Measurements from ENCODE around the gene IGFBP6.
A peak's percentile ranks its signal among the peaks of the same experiment; 100 is the strongest.
"Not testable (repeated sequence)": the region's sequence is repeated elsewhere in the genome, so short reads cannot be mapped to it uniquely, and the experiment has no call there.

The IGFBP6 gene

DNA sequence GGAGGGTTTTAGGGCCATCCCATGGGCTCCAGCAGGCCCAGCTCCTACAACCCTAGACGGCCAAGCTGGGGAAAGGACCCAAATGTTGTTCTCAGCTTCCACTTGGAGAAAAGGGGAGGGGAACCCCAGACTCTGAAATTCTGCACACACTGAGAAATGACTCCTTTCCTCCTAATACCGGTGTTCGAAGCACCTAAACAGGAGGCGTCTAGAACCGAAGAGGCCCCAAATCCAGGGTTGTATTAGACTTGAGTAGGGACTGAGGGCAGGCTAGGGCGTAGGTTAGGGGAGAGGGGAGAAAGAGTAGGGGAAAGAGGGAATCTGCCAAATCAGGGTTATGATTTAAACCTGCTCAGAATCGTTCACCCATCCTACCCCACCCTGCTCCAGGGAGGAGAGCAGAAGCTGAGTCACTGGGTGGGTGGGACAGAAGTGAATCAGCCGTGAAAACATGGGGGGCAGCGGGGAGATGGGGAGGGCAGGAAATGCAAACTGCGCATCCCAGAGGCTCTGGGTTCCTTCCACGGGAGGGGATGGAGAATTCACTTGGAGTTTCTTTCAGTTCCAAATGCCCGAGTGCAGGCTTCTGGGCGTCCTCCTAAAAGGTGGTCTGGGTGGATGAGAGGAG is 1.0 kb downstream of the IGFBP6 start:
- peak; percentile 38 for DNase-seq

DNA sequence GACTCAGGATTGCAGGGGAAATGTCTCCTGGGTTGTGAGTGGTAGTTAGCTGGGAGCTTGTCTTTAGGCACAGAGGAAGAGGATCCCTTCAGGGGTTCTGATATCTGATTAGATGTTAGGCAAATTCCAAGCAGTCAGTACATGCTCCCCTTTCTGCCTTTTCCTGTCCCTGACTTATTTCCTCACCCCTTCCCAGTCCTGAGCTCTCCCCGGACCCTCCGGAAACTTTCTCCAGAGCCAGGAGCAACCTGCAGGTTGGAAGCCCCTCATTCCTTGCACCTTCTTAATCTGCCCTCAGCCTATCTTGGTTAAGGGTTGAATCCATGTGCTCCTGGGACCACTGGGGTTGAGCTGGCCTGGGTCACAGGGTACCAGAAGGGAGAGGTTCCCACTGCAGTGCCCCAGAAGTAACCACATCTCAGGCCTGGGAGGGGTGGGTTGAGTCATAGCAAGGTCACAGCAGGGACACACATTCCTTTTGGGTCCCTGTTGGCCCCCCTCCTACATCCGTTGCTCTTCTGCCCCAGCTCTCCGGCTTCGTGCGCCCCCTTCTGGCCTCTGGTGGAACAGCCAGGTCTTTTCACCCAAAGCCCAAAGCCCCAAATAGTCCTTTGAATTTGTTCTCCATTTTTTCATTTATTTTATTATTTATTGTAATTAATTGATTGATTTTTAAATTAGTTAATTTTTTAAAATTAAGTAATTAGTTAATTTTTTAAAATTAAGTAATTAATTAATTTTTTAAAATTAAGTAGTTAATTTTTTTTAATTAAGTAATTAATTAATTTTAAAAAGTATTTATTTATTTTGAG is 1.8 kb downstream of the IGFBP6 start:
- peak; percentile 95 for DNase-seq

DNA sequence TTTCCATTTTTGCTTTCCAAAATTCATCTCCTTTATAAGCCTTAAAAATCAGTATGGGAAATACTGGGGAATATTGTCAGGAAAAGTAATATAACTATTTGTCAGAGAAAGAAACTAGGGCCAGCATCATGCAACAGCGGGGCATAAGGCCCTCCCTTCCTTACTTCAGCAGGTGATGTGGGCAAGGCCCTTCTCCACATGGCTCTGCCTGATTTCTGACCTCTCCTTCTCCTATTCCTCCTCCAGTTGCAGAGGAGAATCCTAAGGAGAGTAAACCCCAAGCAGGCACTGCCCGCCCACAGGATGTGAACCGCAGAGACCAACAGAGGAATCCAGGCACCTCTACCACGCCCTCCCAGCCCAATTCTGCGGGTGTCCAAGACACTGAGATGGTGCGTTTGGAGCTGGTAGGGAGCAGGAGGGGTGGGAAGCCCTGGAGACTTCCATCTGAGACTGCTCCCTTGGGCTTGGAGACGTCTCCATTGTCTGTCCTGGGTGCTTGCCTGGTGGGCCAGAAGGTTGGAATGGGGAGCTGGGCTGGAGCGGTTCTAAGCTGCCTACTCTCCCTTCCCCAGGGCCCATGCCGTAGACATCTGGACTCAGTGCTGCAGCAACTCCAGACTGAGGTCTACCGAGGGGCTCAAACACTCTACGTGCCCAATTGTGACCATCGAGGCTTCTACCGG is 3.1 kb downstream of the IGFBP6 start:
- no peak for DNase-seq

DNA sequence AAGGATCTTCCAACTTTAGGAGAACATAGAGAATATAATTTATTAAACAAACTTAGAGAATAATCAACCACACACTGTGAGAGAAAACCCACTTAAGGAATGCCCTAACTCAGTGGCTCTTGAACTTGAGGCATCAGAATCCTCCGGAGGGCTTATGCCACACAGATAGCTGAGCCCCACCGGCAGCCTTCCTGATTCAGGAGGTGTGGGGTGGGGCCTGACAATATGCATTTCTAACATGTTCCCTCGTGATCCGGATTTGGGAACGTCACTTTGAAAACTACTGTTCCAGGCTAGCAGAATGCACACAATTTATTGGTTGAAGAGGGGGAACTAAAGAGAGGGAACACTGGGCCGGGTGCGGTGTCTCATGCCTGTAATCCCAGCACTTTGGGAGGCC is 3.8 kb downstream of the IGFBP6 start:
- no peak for DNase-seq

DNA sequence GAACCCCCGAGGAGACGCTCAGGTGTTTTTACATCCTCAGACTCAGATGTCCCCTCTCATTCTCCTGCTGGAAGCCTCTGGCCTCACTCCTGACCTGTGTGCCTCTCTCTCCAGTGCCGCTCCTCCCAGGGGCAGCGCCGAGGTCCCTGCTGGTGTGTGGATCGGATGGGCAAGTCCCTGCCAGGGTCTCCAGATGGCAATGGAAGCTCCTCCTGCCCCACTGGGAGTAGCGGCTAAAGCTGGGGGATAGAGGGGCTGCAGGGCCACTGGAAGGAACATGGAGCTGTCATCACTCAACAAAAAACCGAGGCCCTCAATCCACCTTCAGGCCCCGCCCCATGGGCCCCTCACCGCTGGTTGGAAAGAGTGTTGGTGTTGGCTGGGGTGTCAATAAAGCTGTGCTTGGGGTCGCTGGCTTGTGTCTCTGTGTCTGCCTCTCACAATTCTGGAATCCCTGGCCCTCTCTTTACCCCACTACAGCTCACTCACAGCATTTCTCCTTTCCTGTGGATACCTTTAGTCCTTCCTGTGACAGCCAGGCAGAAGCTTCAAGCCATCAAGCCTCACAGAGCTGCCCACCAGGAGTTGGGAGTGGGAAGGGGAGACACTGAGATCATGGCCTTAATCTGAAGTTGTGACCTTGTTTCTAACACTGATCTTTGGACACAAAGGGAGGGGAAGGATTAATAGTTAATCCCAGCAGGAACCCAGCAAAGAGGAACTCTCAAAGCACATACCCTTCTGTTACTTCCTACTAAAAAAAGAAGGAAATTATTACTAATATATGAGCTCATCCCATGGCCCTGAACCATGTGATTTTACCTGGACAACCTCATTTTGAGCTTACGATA is 4.7 kb downstream of the IGFBP6 start:
- DNase-seq: no peak

DNA sequence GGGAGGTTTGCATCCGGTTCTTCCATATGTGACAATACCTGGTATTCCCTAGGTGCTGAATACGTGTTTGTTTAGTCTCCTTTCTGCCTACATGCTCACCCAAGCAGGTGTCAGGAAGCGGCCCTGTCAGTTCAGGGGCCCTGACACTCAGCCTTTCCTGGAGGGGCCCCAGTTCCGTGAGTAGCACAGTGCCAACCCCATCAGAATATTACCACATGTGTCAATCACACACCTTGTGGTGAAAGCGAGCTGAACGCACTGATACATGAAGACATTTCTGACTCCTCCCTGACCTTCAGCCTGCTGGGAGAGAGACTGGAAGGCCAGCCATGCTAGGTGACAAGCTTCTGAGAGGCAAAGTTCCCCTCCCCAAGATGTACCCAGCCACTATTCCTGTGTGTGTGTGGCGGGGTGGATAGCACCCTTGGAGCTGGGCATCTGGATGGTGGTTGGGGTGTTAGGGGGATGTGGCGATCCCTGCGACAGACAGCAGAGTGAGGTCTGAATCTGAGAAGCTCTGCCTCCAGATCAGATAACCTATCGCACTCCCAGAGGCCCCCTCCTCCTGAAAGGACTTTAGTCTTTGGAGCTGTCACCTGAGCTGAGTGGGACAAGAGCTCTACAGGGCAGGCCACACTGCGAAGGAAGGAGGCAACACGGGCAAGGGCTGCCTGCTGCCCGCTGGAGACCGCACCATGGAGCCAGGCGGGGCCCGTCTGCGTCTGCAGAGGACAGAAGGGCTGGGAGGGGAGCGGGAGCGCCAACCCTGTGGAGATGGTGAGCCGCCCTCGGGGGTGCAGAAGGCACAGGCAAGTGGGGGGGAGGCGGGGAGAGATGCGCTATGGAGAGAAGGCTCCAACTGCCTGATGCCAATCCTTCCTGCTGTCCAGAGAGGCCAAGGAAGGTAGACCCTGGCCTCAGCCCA is 5.7 kb downstream of the IGFBP6 start, which contains the start of gene SOAT2:
Gene SOAT2, plus strand, starts transcription at position 604 of the 925 bp plus-strand sequence. Its CDS starts 92 bp downstream, at position 696.
- peak; percentile 63 for DNase-seq

DNA sequence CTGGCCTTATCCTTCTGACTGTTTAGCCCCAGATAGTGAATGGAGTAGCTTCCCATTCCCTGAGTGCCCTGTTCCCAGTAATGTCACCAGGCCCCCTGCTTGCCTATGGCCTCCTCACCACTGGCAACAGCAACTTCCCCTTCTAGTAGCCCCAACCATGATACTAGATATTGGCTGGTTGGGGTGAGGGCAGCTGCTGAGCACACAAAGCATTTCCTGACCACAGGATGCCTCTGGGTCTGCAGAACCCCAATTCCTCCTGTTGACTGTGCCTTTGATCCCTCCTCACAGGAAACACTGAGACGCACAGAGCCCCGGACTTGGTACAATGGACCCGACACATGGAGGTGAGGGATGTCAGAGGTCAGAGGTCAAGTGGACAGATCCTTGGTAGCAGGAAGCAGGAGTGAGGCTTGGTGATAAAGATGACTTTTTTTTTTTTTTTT is 6.4 kb downstream of the IGFBP6 start:
- no peak for DNase-seq

DNA sequence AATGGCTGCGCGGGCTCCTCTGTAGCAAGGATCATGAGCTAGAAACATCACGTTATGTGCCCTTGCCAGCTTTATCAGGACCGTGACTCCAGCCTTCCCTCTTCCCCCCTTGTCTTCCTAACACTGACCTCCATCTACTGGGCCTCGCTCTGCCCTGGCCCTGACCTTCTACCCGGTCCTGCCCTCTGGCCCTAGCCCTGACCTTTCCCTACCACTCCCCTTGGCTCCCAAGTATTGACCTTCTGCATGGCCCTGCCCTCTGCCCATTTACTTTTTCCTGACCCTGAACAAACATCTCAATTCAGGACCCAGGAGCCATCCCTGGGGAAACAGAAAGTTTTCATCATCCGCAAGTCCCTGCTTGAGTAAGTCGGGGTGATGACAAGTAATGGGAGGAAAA is 7.8 kb downstream of the IGFBP6 start:
- no peak for DNase-seq

DNA sequence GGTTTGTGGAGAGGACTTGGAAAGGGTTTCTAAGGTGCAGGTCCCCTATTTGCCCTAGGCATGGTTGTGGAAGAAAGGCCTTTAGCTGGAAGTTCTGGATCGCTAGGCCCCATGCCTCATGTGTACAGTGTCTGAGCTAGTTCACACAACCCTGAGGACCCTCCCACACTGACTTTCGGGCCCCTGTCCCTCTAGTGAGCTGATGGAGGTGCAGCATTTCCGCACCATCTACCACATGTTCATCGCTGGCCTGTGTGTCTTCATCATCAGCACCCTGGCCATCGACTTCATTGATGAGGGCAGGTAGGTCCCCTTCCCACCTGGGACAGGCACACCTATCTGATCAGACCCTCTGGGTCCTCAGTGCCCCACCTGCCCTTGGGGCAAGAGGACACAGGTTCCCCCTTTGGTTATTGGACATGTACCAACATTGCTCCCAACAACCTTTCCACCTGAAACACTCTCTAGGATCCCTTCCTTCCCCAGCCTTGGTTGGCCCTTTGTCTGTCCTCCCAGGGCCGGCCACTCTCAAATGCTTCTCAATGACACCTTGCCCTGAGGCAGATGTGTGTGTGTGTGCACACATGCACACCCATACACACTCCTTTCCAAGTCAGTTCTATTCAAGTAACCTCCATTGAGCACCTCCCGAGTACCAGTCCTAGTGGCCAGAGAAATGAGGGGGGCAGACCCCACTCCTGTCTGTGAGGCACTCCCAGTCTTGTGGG is 8.4 kb downstream of the IGFBP6 start:
- no peak for DNase-seq

DNA sequence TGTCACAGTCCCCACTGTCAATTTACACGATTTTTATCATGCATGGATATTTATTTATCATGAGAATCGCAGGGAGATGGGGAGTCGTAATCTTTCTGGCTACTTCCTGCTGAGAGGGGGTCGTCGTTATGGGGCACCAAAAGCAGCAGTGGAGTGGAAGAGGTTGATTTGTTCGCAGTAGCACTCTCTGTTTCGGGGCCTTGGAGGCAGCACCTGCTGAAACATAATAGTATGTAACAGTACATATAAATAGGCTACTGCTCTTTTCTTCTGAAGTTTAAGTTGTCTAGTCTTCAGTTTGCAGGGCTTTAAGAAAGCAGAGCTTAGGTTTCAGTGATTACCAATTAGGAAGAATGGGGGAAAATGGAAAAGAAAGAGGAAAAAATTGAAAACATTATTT is 9.7 kb downstream of the IGFBP6 start:
- no peak for DNase-seq

DNA sequence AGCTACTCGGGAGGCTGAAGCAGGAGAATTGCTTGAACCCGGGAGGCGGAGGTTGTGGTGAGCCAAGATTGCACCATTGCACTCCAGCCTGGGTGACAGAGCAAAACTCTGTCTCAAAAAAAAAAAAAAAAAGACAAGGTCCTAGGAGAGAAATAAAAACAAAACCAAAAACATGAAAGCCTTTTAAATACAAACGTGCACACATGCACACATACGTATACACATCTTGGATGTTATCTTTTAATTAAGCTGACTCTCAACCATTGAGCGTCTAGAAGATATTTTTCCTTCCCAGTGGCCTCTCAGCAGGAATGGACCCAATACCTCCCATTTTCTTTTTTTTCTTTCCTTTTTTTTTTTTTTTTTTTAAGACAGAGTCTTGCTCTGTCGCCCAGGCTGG is 15.0 kb downstream of the IGFBP6 start:
- DNase-seq: not testable (repeated sequence)

DNA sequence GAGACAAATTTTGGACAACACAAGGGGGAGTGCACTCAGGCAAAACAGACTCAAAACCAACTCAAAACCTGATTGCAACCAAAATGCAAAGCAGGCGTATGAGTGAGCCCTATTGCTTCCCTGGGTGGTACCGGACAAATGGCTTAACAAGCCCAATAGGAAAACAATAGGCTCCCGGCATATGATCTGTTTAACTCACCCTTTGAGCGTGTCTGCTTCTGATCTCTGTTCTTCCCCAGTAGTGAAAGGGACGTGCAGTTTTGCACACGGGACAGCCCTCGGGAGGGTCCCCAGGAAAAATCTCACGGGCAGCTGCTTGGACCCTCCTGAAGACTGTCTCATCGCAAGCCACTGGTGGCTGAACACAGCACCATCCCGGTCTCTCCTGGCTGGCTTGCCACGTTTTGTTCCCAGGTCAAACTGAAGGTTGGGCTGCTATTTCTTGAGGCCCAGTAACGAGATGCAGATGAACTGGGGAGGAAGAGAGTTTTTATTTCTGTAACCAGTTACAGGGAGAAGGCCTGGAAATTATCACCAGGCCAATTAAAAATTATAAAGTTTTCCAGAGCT is 15.8 kb downstream of the IGFBP6 start:
- no peak for DNase-seq

DNA sequence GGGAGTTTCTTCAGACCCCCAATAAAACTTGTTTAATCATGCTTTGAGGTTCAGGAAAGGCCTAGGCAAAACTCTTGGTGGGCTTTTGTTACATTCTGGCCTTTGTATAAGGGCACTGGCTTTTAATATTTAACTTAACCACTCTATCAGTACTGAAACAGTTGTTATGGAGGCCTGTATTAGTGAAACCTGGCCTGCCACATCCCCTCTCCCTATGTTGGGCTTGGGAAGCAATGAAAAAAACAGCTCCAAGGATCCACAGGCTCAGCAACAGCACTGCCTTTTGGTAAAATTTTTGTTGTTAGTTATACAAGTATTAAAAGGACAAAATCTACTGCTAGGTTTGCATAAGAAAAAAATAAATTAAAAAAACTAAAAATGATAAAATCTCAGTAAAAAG is 16.5 kb downstream of the IGFBP6 start:
- DNase-seq: no peak

DNA sequence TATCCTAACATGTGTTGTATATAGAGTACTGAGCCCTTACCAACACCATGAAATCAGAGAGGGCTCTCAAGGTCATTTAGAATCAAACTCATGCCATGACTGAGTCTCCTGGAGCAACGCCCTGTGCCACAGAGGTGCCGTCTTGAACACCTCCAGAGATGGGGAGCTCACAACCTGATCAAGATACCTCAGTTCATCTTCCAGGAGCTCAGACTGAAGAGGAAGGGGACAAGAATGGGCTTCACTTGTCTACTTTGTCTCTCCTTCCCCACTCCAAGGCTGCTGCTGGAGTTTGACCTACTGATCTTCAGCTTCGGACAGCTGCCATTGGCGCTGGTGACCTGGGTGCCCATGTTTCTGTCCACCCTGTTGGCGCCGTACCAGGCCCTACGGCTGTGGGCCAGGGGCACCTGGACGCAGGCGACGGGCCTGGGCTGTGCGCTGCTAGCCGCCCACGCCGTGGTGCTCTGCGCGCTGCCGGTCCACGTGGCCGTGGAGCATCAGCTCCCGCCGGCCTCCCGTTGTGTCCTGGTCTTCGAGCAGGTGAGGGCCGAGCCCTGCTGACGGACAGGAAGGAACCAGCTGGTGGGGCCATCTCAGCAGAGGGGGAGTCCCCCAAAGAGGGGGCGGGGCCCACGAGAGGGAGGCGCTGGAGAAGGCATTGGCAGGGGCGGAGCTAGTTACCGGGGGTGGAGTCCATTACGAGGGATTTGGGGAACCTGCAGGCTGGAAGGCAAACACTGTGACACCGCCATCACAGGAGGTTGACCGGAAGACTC is 17.8 kb downstream of the IGFBP6 start:
- no peak for DNase-seq

DNA sequence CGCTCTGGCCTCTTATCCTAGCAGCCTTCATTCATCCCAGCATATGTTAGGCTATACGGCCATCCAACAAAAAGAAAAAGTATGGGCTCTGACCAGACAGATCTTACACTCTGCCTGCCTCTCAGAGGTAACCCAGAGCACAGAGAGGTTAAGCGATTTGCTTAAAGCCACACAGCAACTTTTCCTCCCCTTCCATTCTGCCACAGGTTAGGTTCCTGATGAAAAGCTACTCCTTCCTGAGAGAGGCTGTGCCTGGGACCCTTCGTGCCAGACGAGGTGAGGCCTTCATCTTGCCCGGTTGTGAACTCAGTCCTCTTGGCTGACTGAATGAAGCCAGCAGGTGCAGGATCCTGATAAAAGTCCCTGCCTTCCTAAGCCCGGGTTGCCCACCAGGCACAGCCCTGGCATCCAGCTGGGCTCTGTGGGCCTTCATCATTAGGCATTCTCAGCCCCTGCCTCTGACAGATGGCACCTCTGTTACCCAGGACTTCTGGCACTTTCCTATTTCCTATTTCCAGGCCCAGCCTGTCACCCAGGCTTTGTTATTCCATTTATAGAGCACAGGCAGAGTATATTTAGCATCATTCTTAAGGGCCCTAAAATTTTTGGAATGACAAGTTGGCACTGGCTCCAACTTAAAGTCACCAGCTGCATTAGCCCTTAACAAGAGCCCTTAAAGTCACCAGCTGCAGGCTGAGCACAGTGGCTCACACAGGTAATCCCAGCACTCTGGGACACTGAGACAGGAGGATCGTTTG is 18.6 kb downstream of the IGFBP6 start:
- no peak for DNase-seq

DNA sequence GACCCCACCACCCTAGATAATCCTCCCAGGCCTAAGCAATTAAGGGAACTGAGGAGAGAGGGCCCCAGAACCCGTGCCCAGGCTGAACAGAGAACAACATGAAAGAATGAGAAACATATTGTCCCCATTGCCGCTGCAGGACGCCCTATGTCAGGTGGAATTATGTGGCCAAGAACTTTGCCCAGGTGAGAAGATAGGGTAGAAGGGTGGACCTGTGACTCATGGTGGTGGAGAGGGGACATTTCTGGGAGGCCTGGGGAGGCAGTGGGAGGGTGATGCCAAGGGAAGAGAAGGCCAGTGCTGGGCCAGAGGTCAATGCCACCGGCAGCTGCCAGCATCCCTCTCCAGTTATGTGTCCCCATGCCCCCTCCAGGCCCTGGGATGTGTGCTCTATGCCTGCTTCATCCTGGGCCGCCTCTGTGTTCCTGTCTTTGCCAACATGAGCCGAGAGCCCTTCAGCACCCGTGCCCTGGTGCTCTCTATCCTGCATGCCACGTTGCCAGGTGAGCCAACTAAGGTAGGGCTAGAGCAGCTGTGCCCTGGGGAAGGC is 21.4 kb downstream of the IGFBP6 start:
- DNase-seq: no peak

DNA sequence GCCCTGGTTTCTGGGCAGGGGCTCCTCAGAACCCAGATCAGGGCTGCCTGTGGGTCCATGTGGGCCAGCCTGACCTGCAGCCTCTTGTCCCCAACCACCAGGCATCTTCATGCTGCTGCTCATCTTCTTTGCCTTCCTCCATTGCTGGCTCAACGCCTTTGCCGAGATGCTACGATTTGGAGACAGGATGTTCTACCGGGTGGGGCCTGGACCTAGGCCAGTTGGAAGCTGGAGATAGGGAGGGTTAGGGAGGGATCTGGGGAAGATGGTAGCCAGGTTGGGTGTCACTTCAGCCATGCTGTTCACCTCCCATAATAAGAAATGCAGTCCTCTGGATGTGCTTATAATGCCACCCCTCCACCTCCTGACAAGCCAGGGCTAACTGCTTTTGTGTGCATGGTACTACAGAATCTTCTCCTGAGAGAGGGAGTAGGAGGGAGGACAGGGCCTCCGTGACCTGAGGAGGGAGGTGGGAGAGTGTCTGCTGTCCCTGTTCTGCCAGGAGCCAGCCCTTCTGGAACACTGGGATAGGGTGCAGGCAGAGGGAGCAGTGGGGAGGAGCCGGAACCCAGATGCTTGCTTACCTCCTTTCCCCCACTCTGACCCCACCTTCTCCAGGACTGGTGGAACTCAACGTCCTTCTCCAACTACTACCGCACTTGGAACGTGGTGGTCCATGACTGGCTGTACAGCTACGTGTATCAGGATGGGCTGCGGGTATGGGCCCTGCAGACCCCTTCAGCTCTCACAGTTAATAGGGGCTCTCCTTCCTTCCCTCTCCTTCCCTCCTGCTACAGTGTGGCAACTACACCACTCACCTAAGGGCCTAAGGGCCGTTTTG is 23.4 kb downstream of the IGFBP6 start:
- no peak for DNase-seq

DNA sequence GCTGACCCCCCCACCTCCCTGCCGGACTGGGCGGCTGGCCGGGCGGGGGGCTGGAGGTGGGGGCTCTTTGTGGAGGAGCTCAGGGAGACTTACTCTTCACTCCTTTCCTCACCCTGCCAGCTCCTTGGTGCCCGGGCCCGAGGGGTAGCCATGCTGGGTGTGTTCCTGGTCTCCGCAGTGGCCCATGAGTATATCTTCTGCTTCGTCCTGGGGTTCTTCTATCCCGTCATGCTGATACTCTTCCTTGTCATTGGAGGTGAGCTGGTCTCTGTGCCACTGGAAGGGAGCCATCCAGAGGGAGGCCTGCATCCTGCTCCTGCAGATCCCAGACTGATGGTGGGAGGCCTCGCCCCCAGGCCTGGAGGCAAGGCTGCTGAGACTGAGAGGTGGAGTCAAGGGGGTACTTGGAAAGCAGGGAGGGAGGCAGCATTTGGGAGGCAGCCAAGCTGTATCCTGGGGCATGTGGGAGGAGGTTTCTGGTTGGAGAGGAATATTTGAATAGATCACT is 25.5 kb downstream of the IGFBP6 start:
- DNase-seq: no peak

Data from activated CD4-positive, alpha-beta T cell treated with anti-CD3 and anti-CD28 coated beads for 48 hours (primary cell).